HG03342 (cell line): Measurements from ENCODE around the gene BCAR3.

ENCODE experiments used
- ATAC-seq: cut with Tn5 transposase; IDR thresholded peaks from one replicate; pipeline ENCODE4 v1.9.1; 2021; ENCODE audit warnings: mild to moderate bottlenecking, moderate library complexity; ENCODE audit not compliant: unreplicated experiment

BCAR3 gene

GRCh38 chr1:93681101-93681988 lies at the start of gene BCAR3:
TSS of gene BCAR3 (minus strand) at chr1:93681837. CDS start at chr1:93674930, 6,907 bp downstream.
- ATAC-seq: peak; percentile 62

- ATAC-seq: no peak
These were observed 49.0 kb upstream of the BCAR3 start for GRCh38 chr1:93730621-93731020.

GRCh38 chr1:93729906-93730305 lies 48.3 kb upstream of the BCAR3 start:
- no peak for ATAC-seq

- no peak for ATAC-seq
These were observed 47.9 kb upstream of the BCAR3 start for GRCh38 chr1:93729502-93729901.

- ATAC-seq: no peak
These were observed 47.0 kb upstream of the BCAR3 start for GRCh38 chr1:93728480-93729131.

GRCh38 chr1:93723733-93724270 lies 42.2 kb upstream of the BCAR3 start:
- ATAC-seq: no peak

GRCh38 chr1:93723110-93723509 lies 41.5 kb upstream of the BCAR3 start:
- ATAC-seq: no peak

- no peak for ATAC-seq
These were observed 40.7 kb upstream of the BCAR3 start for GRCh38 chr1:93722081-93723031.

- no peak for ATAC-seq
These were observed 39.5 kb upstream of the BCAR3 start for GRCh38 chr1:93720956-93721626.

- no peak for ATAC-seq
These were observed 36.0 kb upstream of the BCAR3 start for GRCh38 chr1:93717640-93718039.

- peak; percentile 69 for ATAC-seq
These were observed 35.3 kb upstream of the BCAR3 start for GRCh38 chr1:93716941-93717368.

- ATAC-seq: no peak
These were observed 34.5 kb upstream of the BCAR3 start for GRCh38 chr1:93716163-93716562.

GRCh38 chr1:93715529-93716126 lies 34.0 kb upstream of the BCAR3 start:
- no peak for ATAC-seq

GRCh38 chr1:93714356-93714755 lies 32.7 kb upstream of the BCAR3 start:
- no peak for ATAC-seq

GRCh38 chr1:93713341-93713740 lies 31.7 kb upstream of the BCAR3 start:
- ATAC-seq: no peak

GRCh38 chr1:93712741-93713140 lies 31.1 kb upstream of the BCAR3 start:
- ATAC-seq: no peak

- no peak for ATAC-seq
These were observed 29.1 kb upstream of the BCAR3 start for GRCh38 chr1:93710499-93711453.

- ATAC-seq: no peak
These were observed 27.3 kb upstream of the BCAR3 start for GRCh38 chr1:93708734-93709481.
